ENCODE measurements around the gene GBP3.

GRCh38 chr1:89050649-89051033 lies 28.0 kb upstream of the GBP3 start:
- no peak for TF ChIP-seq PATZ1 (CRISPR knock-in tag; IDR thresholded peaks at IDR 0.05; ENCODE audit: borderline replicate concordance)
- TF ChIP-seq ETV1 (tag; conservative IDR thresholded peaks at IDR 0.05; ENCODE audit: low read depth): no peak
